NCI-H2081 (cell line): ENCODE results near the gene CTSD.

Experiments used
- DNase-seq, 2 experiments: peaks; one replicate each; lab custom pipeline; 2025; lab: John Stamatoyannopoulos, UW

CTSD gene

GRCh38 chr11:1755692-1756561, 7.8 kb downstream of the CTSD start:
- DNase-seq, result no peak

GRCh38 chr11:1755344-1755691, 8.4 kb downstream of the CTSD start:
- no peak for DNase-seq

- no peak for DNase-seq
Measured at GRCh38 chr11:1754376-1755150, 9.2 kb downstream of the CTSD start.

GRCh38 chr11:1753929-1754305, 9.8 kb downstream of the CTSD start:
- no peak for DNase-seq

- no peak for DNase-seq
Measured at GRCh38 chr11:1753229-1753928, 10.3 kb downstream of the CTSD start.

- DNase-seq, result no peak
Measured at GRCh38 chr11:1752907-1753228, 10.9 kb downstream of the CTSD start.

GRCh38 chr11:1751999-1752906, 11.5 kb downstream of the CTSD start:
- no peak for DNase-seq

- DNase-seq, result no peak
Measured at GRCh38 chr11:1751531-1751921, 12.2 kb downstream of the CTSD start.

GRCh38 chr11:1750840-1751530, 12.7 kb downstream of the CTSD start:
- DNase-seq, result no peak

- DNase-seq, result no peak
Measured at GRCh38 chr11:1750481-1750839, 13.3 kb downstream of the CTSD start, which contains the start of gene IFITM10. Gene IFITM10 (minus strand): TSS chr11:1750595. CDS start chr11:1750442, 153 bp downstream.

- no peak for DNase-seq
Measured at GRCh38 chr11:1749395-1750351, 14.1 kb downstream of the CTSD start.

GRCh38 chr11:1748636-1749394, 14.9 kb downstream of the CTSD start:
- DNase-seq, result no peak

- no peak for DNase-seq
Measured at GRCh38 chr11:1747753-1748635, 15.7 kb downstream of the CTSD start.

GRCh38 chr11:1746956-1747752, 16.6 kb downstream of the CTSD start:
- no peak for DNase-seq

- no peak for DNase-seq
Measured at GRCh38 chr11:1746511-1746931, 17.2 kb downstream of the CTSD start.

- no peak for DNase-seq
Measured at GRCh38 chr11:1745701-1746320, 17.9 kb downstream of the CTSD start.
